ENCODE results near the gene CNIH3. TPM values are rescaled to one million over a fixed set of nuclear protein-coding genes. Genes with fewer than 3 reads are reported as not detected.

The CNIH3 gene
- polyA plus RNA-seq, 4 donors: 9.6 to 11.2 (median 10.2) TPM

- DNase-seq (ENCODE audit: low read depth in 4 of 4, low spot score in 3 of 4): no peak
Observed at GRCh38 chr1:224766266-224766665, 150.1 kb downstream of the CNIH3 start.

GRCh38 chr1:224767031-224767430 is 150.9 kb downstream of the CNIH3 start:
- no peak for DNase-seq (ENCODE audit: low read depth in 4 of 4, low spot score in 3 of 4)

GRCh38 chr1:224767676-224768075 is 151.6 kb downstream of the CNIH3 start:
- DNase-seq (ENCODE audit: low read depth in 4 of 4, low spot score in 3 of 4): no peak

GRCh38 chr1:224768971-224769370 is 152.9 kb downstream of the CNIH3 start:
- no peak for DNase-seq (ENCODE audit: low read depth in 4 of 4, low spot score in 3 of 4)

GRCh38 chr1:224769452-224770335 is 153.6 kb downstream of the CNIH3 start:
- no peak for DNase-seq (ENCODE audit: low read depth in 4 of 4, low spot score in 3 of 4)

- DNase-seq (ENCODE audit: low read depth in 4 of 4, low spot score in 3 of 4): no peak
Observed at GRCh38 chr1:224770336-224770693, 154.2 kb downstream of the CNIH3 start.

GRCh38 chr1:224773646-224774045 is 157.5 kb downstream of the CNIH3 start:
- no peak for DNase-seq (ENCODE audit: low read depth in 4 of 4, low spot score in 3 of 4)

- no peak for DNase-seq (ENCODE audit: low read depth in 4 of 4, low spot score in 3 of 4)
Observed at GRCh38 chr1:224774378-224774777, 158.3 kb downstream of the CNIH3 start.

- no peak for DNase-seq (ENCODE audit: low read depth in 4 of 4, low spot score in 3 of 4)
Observed at GRCh38 chr1:224777180-224777579, 161.1 kb downstream of the CNIH3 start.

GRCh38 chr1:224779536-224779935 is 163.4 kb downstream of the CNIH3 start:
- DNase-seq (ENCODE audit: low read depth in 4 of 4, low spot score in 3 of 4): no peak

- DNase-seq (ENCODE audit: low read depth in 4 of 4, low spot score in 3 of 4): no peak
Observed at GRCh38 chr1:224780736-224781135, 164.6 kb downstream of the CNIH3 start.

GRCh38 chr1:224781800-224782199 is 165.7 kb downstream of the CNIH3 start:
- DNase-seq (ENCODE audit: low read depth in 4 of 4, low spot score in 3 of 4): no peak

- DNase-seq (ENCODE audit: low read depth in 4 of 4, low spot score in 3 of 4): no peak
Observed at GRCh38 chr1:224782281-224783000, 166.3 kb downstream of the CNIH3 start.

- no peak for DNase-seq (ENCODE audit: low read depth in 4 of 4, low spot score in 3 of 4)
Observed at GRCh38 chr1:224783006-224783651, 167.0 kb downstream of the CNIH3 start.

- DNase-seq (ENCODE audit: low read depth in 4 of 4, low spot score in 3 of 4): no peak
Observed at GRCh38 chr1:224784265-224785039, 168.3 kb downstream of the CNIH3 start.

GRCh38 chr1:224785040-224785328 is 168.9 kb downstream of the CNIH3 start:
- DNase-seq (ENCODE audit: low read depth in 4 of 4, low spot score in 3 of 4): no peak

- no peak for DNase-seq (ENCODE audit: low read depth in 4 of 4, low spot score in 3 of 4)
Observed at GRCh38 chr1:224785622-224786021, 169.5 kb downstream of the CNIH3 start.

- DNase-seq (ENCODE audit: low read depth in 4 of 4, low spot score in 3 of 4): no peak
Observed at GRCh38 chr1:224786533-224787250, 170.6 kb downstream of the CNIH3 start.

- DNase-seq (ENCODE audit: low read depth in 4 of 4, low spot score in 3 of 4): no peak
Observed at GRCh38 chr1:224789311-224789710, 173.2 kb downstream of the CNIH3 start.
